A673 (cell line): ENCODE data around the gene GLOD4. TPM values are rescaled to one million over a fixed set of nuclear protein-coding genes. Genes with fewer than 3 reads are reported as not detected.
"Not testable (repeated sequence)": the region's sequence is repeated elsewhere in the genome, so short reads cannot be mapped to it uniquely, and the experiment has no call there.

ENCODE experiments used
- BruUV-seq: library from RNA; stranded (reverse); fragments of 400-500 nt; replicated peaks from 2 replicates; lab custom pipeline; 2021; lab: Mats Ljungman, UMichigan
- CTCF ChIA-PET: fragments of 300-600 bp; sonication (Branson Sonifier 250); formaldehyde crosslinking; loops from one replicate; lab custom pipeline; 2022; ENCODE audit warnings: antibody characterized with exemption; lab: Charles Lee
- POLR2A ChIA-PET: fragments of 300-600 bp; sonication (Branson Sonifier 250); formaldehyde crosslinking; loops from one replicate; lab custom pipeline; 2022; ENCODE audit warnings: antibody characterized with exemption; ENCODE audit not compliant: low non-redundant PET; lab: Charles Lee
- DNase-seq: peaks from one replicate; pipeline ENCODE4 v3.0.0-alpha.2; 2015; ENCODE audit warnings: low spot score
- H3K27ac ChIP-seq: fragments of 200-600 bp; sonication (generic); 2 replicates; pipeline ENCODE4 v1.5.1; 2016; ENCODE audit warnings: mixed run types, low read depth, mild to moderate bottlenecking, mixed read lengths, antibody characterized with exemption, low read length; ENCODE audit not compliant: poor library complexity, severe bottlenecking
- H3K27me3 ChIP-seq: fragments of 200-600 bp; sonication (generic); replicated peaks from 2 replicates; pipeline ENCODE4 v1.6.1; 2017; ENCODE audit warnings: mixed run types, low read depth, mild to moderate bottlenecking, mixed read lengths, antibody characterized with exemption, low read length; ENCODE audit not compliant: insufficient read depth, poor library complexity
- H3K36me3 ChIP-seq: fragments of 200-600 bp; sonication (generic); 2 replicates; pipeline ENCODE4 v1.6.1; 2016; ENCODE audit warnings: mixed run types, mild to moderate bottlenecking, mixed read lengths, antibody characterized with exemption, low read length; ENCODE audit not compliant: insufficient read depth, poor library complexity, severe bottlenecking
- H3K4me1 ChIP-seq: fragments of 200-600 bp; sonication (generic); 2 replicates; pipeline ENCODE4 v1.6.1; 2017; ENCODE audit warnings: mixed run types, mild to moderate bottlenecking, mixed read lengths, antibody characterized with exemption, low read length; ENCODE audit not compliant: insufficient read depth, poor library complexity, severe bottlenecking
- H3K4me3 ChIP-seq: fragments of 200-600 bp; sonication (generic); 2 replicates; pipeline ENCODE4 v1.5.1; 2016; ENCODE audit warnings: low read depth, mixed run types, mild to moderate bottlenecking, mixed read lengths, low read length; ENCODE audit not compliant: poor library complexity, severe bottlenecking
- H3K9me3 ChIP-seq: fragments of 200-600 bp; sonication (generic); 2 replicates; pipeline ENCODE4 v1.6.1; 2016; ENCODE audit warnings: mixed run types, low read depth, mild to moderate bottlenecking, mixed read lengths, antibody characterized with exemption, low read length; ENCODE audit not compliant: poor library complexity, severe bottlenecking
- CTCF ChIP-seq: fragments of 300-800, 200-600 bp; sonication (generic); conservative IDR thresholded peaks from 2 replicates; pipeline ENCODE4 v1.5.1; 2017; ENCODE audit warnings: low read depth, mild to moderate bottlenecking, antibody characterized with exemption, low read length, moderate library complexity, mixed read lengths
- EZH2 ChIP-seq: fragments of 200-600 bp; sonication (generic); IDR thresholded peaks from 2 replicates; pipeline ENCODE4 v1.6.1; 2017; ENCODE audit warnings: borderline replicate concordance, low read depth, mild to moderate bottlenecking, mixed read lengths, antibody characterized with exemption, low read length; ENCODE audit not compliant: poor library complexity, severe bottlenecking
- intact Hi-C: fragments of 100-400 bp; cut with micrococcal nuclease; formaldehyde crosslinking; loops from one replicate; pipeline ENCODE4 v1.10.0; 2022; ENCODE audit not compliant: unreplicated experiment
- total RNA-seq: library from RNA; stranded (reverse); gene quantifications from 2 replicates; pipeline ENCODE4 v1.2.3, GENCODE V29; 2021

Gene GLOD4
- total RNA-seq, 1 experiment from 2014 or later = 110 TPM

GRCh38 chr17:760371-760770 is 21.7 kb downstream of the GLOD4 start:
- TF ChIP-seq EZH2 (no peak), CTCF (no peak)
- no TSS peak for BruUV-seq
- no peaks in the 10 kb centered on the region for H3K4me1 ChIP-seq
- peaks cover 69% of the 10 kb centered on the region for H3K36me3 ChIP-seq
- no peaks in the 10 kb centered on the region for H3K27me3 ChIP-seq
- ChIA-PET CTCF (no interaction called here), POLR2A (no interaction called here)
- DNase-seq = no peak
- intact Hi-C loops = no loop called here
- H3K9me3 ChIP-seq = no peaks in the 10 kb centered on the region
- H3K27ac ChIP-seq = no peak overlapping the region
- no peak overlapping the region for H3K4me3 ChIP-seq

GRCh38 chr17:759964-760363 is 22.1 kb downstream of the GLOD4 start:
- H3K4me1 ChIP-seq = no peaks in the 10 kb centered on the region
- DNase-seq = no peak
- POLR2A ChIA-PET = no interaction called here

GRCh38 chr17:756010-756567 is 26.0 kb downstream of the GLOD4 start:
- H3K27ac ChIP-seq, H3K27me3 ChIP-seq, H3K4me3 ChIP-seq, CTCF ChIA-PET, BruUV-seq, H3K9me3 ChIP-seq, intact Hi-C loops, POLR2A ChIA-PET, H3K4me1 ChIP-seq, DNase-seq: not testable (repeated sequence)
- H3K36me3 ChIP-seq = peaks cover 43% of the 10 kb centered on the region

More at GRCh38 chr17:759964-760363, 22.1 kb downstream of the GLOD4 start:
- H3K4me3 ChIP-seq = no peak overlapping the region
- no peaks in the 10 kb centered on the region for H3K9me3 ChIP-seq
- no peaks in the 10 kb centered on the region for H3K27me3 ChIP-seq
- peaks cover 65% of the 10 kb centered on the region for H3K36me3 ChIP-seq
- no TSS peak for BruUV-seq
- intact Hi-C loops = no loop called here
- no peak for TF ChIP-seq CTCF
- no peak for TF ChIP-seq EZH2
- H3K27ac ChIP-seq = no peak overlapping the region
- CTCF ChIA-PET = no interaction called here

GRCh38 chr17:755319-755961 is 26.6 kb downstream of the GLOD4 start:
- H3K27ac ChIP-seq, POLR2A ChIA-PET, H3K4me3 ChIP-seq, H3K9me3 ChIP-seq, H3K4me1 ChIP-seq, BruUV-seq, H3K27me3 ChIP-seq, intact Hi-C loops, DNase-seq: not testable (repeated sequence)
- CTCF ChIA-PET = interaction anchor here (0.7 kb wide), 1 partner anchor 241 kb away, joined by 3 read pairs; the partner anchor contains the start of gene TIMM22
- H3K36me3 ChIP-seq = peaks cover 36% of the 10 kb centered on the region
